Activated naive CD8-positive, alpha-beta T cell treated with anti-CD3 and anti-CD28 coated beads for 36 hours (primary cell): ENCODE measurements around the gene ERBB4. TPM values are rescaled to one million over a fixed set of nuclear protein-coding genes. Genes with fewer than 3 reads are reported as not detected.

Source experiments
- DNase-seq: peaks from one replicate; pipeline ENCODE4 v3.0.0; 2021
- H3K27ac Mint-ChIP-seq: one replicate; pipeline ENCODE4 v1.8.0; 2022; ENCODE audit warnings: mild to moderate bottlenecking, moderate library complexity, mixed read lengths
- H3K27me3 Mint-ChIP-seq: one replicate; pipeline ENCODE4 v1.8.0; 2022; ENCODE audit warnings: mild to moderate bottlenecking, mixed read lengths
- H3K36me3 Mint-ChIP-seq: one replicate; pipeline ENCODE4 v1.8.0; 2021; ENCODE audit warnings: mild to moderate bottlenecking, mixed read lengths
- H3K4me1 Mint-ChIP-seq: one replicate; pipeline ENCODE4 v1.8.0; 2021; ENCODE audit warnings: mixed read lengths
- H3K4me3 Mint-ChIP-seq: one replicate; pipeline ENCODE4 v1.8.0; 2022; ENCODE audit warnings: mild to moderate bottlenecking, moderate library complexity, mixed read lengths
- H3K9me3 Mint-ChIP-seq: one replicate; pipeline ENCODE4 v1.8.0; 2022; ENCODE audit warnings: mixed read lengths
- total RNA-seq, 2 experiments: library from RNA; stranded (reverse); gene quantifications; one replicate each; pipeline ENCODE4 v1.2.3, GENCODE V29; 2021

ERBB4 gene
- total RNA-seq, 2 experiments from 2014 or later = not detected

DNA sequence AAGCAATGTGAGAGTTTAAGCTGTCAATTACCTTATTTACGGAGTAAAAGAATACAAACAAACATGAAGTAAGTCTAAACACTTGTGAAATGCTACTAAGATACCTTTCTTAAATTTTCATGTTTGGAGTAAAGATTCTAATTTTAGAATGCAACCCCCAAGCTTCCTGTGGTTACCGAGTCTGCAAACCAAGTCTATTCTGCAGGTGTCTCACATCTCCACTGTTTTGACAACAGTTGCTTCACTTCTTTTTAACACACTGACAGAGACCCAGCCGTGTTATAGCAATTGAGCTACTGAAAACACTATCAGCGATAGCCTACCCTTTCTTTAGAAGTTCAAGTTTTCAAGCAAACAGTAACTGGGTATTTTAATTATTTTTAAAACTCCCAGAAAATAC, 608.3 kb downstream of the ERBB4 start:
- no peaks in the 10 kb centered on the region for H3K9me3 Mint-ChIP-seq
- no peaks in the 10 kb centered on the region for H3K36me3 Mint-ChIP-seq
- H3K4me1 Mint-ChIP-seq = no peaks in the 10 kb centered on the region
- DNase-seq = no peak
- no peak overlapping the region for H3K4me3 Mint-ChIP-seq
- no peaks in the 10 kb centered on the region for H3K27me3 Mint-ChIP-seq
- H3K27ac Mint-ChIP-seq = no peak overlapping the region

DNA sequence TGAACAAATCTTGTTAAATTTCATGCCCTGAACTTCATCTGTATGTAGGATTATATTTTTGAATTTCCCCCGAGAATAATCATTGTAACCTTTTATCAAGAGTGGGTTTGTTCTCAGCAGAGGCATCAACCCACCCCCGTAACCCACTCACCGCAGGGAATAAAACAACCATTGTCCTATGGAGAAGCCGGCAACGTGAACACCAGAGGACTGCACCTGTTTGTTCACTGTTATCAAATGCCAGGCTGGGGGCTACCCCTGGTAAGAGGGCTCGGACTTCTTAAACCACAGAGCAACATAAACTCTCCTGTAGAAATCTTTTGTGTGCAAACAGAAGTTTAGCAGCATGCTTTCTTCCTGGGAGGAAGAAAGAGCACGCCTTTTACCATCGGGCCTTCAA, 610.4 kb downstream of the ERBB4 start:
- Mint-ChIP-seq H3K4me1 (no peaks in the 10 kb centered on the region), H3K36me3 (no peaks in the 10 kb centered on the region)

GRCh38 chr2:211923019-211923418, 615.6 kb downstream of the ERBB4 start:
- Mint-ChIP-seq H3K27me3 (no peaks in the 10 kb centered on the region), H3K27ac (no peak overlapping the region), H3K36me3 (no peaks in the 10 kb centered on the region), H3K4me3 (no peak overlapping the region), H3K9me3 (no peaks in the 10 kb centered on the region), H3K4me1 (no peaks in the 10 kb centered on the region)
- no peak for DNase-seq

More for the DNA sequence above, 610.4 kb downstream of the ERBB4 start:
- no peaks in the 10 kb centered on the region for H3K9me3 Mint-ChIP-seq
- H3K27me3 Mint-ChIP-seq = no peaks in the 10 kb centered on the region
- no peak for DNase-seq
- H3K27ac Mint-ChIP-seq = no peak overlapping the region
- H3K4me3 Mint-ChIP-seq = no peak overlapping the region

GRCh38 chr2:211903961-211904360, 634.6 kb downstream of the ERBB4 start:
- no peak overlapping the region for H3K4me3 Mint-ChIP-seq
- no peaks in the 10 kb centered on the region for H3K27me3 Mint-ChIP-seq
- no peak for DNase-seq
- no peak overlapping the region for H3K27ac Mint-ChIP-seq
- no peaks in the 10 kb centered on the region for H3K36me3 Mint-ChIP-seq
- no peaks in the 10 kb centered on the region for H3K4me1 Mint-ChIP-seq
- H3K9me3 Mint-ChIP-seq = no peaks in the 10 kb centered on the region

DNA sequence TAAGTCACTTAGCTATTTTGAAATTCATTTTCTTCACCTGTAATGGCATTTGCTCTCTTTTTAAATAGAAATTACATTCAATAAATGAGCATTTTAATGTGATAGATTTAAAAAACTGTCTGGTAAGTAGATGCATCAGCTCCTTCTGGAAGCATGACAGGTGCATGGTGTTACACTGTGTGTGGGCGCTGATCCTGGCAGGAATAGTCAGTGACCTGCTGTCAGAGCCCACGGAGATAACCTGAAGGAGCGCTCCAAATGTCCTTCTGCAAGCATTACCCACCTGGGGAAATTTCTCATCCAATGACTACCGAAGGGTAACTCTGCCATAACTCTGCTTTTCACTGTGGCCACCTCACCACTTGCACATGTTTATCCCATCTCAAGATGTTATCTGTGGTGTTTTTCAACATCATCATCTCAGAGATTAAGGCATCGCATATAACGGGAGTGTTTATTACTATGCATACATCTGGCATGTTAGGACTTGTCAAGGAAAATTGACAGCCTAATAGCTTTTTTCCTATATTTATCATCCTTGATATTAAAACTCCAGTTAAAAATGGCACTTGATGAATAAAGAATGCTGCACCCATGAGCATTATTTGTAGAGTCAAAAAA, 637.3 kb downstream of the ERBB4 start:
- H3K36me3 Mint-ChIP-seq = no peaks in the 10 kb centered on the region
- no peak for DNase-seq
- H3K4me3 Mint-ChIP-seq = no peak overlapping the region
- no peaks in the 10 kb centered on the region for H3K4me1 Mint-ChIP-seq
- H3K27ac Mint-ChIP-seq = no peak overlapping the region
- H3K9me3 Mint-ChIP-seq = no peaks in the 10 kb centered on the region
- H3K27me3 Mint-ChIP-seq = no peaks in the 10 kb centered on the region

DNA sequence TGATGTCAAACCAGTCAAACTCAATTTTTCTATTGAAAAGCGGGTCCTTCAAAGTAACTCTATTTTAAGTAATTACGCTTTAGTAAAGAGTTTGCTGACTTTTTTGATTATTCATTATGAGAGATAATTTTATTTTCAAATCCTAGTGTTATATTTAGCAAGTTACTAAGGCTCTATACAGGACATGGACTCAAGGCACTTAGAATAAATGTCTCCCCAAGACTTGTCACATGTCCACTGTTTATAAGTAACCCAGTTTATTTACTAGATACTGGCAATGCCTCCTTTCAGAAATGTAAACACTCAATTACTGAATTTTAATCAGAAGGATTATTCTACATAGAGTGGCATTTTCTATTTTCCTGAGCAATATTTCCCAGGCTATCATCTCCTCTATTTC, 638.1 kb downstream of the ERBB4 start:
- H3K27ac Mint-ChIP-seq = no peak overlapping the region
- no peaks in the 10 kb centered on the region for H3K36me3 Mint-ChIP-seq
- DNase-seq = no peak
- H3K9me3 Mint-ChIP-seq = no peaks in the 10 kb centered on the region
- H3K27me3 Mint-ChIP-seq = no peaks in the 10 kb centered on the region
- H3K4me1 Mint-ChIP-seq = no peaks in the 10 kb centered on the region
- no peak overlapping the region for H3K4me3 Mint-ChIP-seq

GRCh38 chr2:211900000-211900399, 638.6 kb downstream of the ERBB4 start:
- no peaks in the 10 kb centered on the region for H3K9me3 Mint-ChIP-seq
- H3K27me3 Mint-ChIP-seq = no peaks in the 10 kb centered on the region
- H3K27ac Mint-ChIP-seq = no peak overlapping the region
- no peak for DNase-seq
- no peaks in the 10 kb centered on the region for H3K36me3 Mint-ChIP-seq
- no peak overlapping the region for H3K4me3 Mint-ChIP-seq
- no peaks in the 10 kb centered on the region for H3K4me1 Mint-ChIP-seq

DNA sequence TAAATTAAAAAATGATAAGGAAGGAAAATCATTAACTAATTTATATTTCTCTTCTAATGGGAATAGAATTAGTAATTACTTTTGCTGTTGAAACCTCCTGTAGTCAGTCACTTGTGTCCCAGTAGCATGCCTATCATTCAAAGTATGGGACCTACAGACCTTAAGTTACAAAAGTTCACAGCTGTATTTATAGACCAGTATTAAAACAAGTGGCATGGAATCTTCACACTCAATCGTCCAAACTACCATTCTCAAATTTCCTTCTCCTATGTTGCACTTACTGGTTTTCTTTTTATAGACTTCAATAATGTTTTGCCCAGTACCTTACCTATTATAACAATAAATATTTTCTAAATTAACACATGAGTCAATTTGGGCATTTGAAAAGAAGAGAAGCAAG, 639.9 kb downstream of the ERBB4 start:
- H3K4me3 Mint-ChIP-seq = no peak overlapping the region
- no peaks in the 10 kb centered on the region for H3K27me3 Mint-ChIP-seq
- H3K4me1 Mint-ChIP-seq = no peaks in the 10 kb centered on the region
- no peaks in the 10 kb centered on the region for H3K9me3 Mint-ChIP-seq
- DNase-seq = no peak
- H3K27ac Mint-ChIP-seq = no peak overlapping the region
- no peaks in the 10 kb centered on the region for H3K36me3 Mint-ChIP-seq

GRCh38 chr2:211881449-211881848, 657.2 kb downstream of the ERBB4 start:
- H3K4me3 Mint-ChIP-seq = no peak overlapping the region
- no peak overlapping the region for H3K27ac Mint-ChIP-seq
- H3K4me1 Mint-ChIP-seq = no peaks in the 10 kb centered on the region
- no peak for DNase-seq
- H3K9me3 Mint-ChIP-seq = peaks cover 2% of the 10 kb centered on the region
- no peaks in the 10 kb centered on the region for H3K36me3 Mint-ChIP-seq
- H3K27me3 Mint-ChIP-seq = no peaks in the 10 kb centered on the region

GRCh38 chr2:211879323-211879722, 659.3 kb downstream of the ERBB4 start:
- H3K4me1 Mint-ChIP-seq = no peaks in the 10 kb centered on the region
- no peak for DNase-seq
- H3K36me3 Mint-ChIP-seq = no peaks in the 10 kb centered on the region

GRCh38 chr2:211877061-211877460, 661.5 kb downstream of the ERBB4 start:
- Mint-ChIP-seq H3K4me3 (no peak overlapping the region), H3K36me3 (no peaks in the 10 kb centered on the region), H3K9me3 (peaks cover 2% of the 10 kb centered on the region), H3K27ac (no peak overlapping the region), H3K27me3 (no peaks in the 10 kb centered on the region), H3K4me1 (no peaks in the 10 kb centered on the region)
- DNase-seq = no peak

More at GRCh38 chr2:211879323-211879722, 659.3 kb downstream of the ERBB4 start:
- H3K4me3 Mint-ChIP-seq = no peak overlapping the region
- H3K27ac Mint-ChIP-seq = no peak overlapping the region
- no peaks in the 10 kb centered on the region for H3K27me3 Mint-ChIP-seq
- H3K9me3 Mint-ChIP-seq = peaks cover 2% of the 10 kb centered on the region

GRCh38 chr2:211875488-211875887, 663.1 kb downstream of the ERBB4 start:
- Mint-ChIP-seq H3K36me3 (no peaks in the 10 kb centered on the region), H3K27ac (no peak overlapping the region), H3K4me1 (no peaks in the 10 kb centered on the region), H3K9me3 (peaks cover 2% of the 10 kb centered on the region), H3K27me3 (no peaks in the 10 kb centered on the region), H3K4me3 (no peak overlapping the region)
- DNase-seq = no peak

DNA sequence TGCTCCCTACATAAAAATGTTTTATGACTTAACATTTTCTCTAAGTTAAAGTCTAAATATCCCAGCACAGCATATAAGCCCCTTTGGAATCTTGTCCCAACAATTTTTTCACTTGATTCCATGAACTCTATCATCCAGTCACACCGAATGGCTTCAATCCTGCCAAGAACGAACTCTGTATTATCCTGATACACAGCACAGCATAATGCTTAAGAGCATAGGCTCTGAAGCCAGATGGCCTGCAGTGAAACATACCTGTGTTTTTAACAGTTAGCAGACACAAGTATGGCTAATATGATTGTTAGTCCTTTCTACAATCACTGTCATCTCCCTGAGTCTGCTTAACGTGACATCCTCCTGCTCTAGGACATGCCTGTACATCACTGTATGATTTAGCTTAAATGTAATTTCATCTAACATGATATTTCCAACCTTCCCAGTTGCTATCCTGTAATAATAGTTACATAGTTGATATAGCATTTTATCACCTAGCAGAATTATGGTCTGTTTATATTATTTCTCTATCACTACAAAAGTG, 669.5 kb downstream of the ERBB4 start:
- no peaks in the 10 kb centered on the region for H3K4me1 Mint-ChIP-seq
- no peak overlapping the region for H3K27ac Mint-ChIP-seq
- no peaks in the 10 kb centered on the region for H3K27me3 Mint-ChIP-seq
- no peak for DNase-seq
- H3K4me3 Mint-ChIP-seq = no peak overlapping the region
- no peaks in the 10 kb centered on the region for H3K9me3 Mint-ChIP-seq
- no peaks in the 10 kb centered on the region for H3K36me3 Mint-ChIP-seq

GRCh38 chr2:211867845-211868451, 670.7 kb downstream of the ERBB4 start:
- no peak overlapping the region for H3K4me3 Mint-ChIP-seq
- no peaks in the 10 kb centered on the region for H3K27me3 Mint-ChIP-seq
- H3K4me1 Mint-ChIP-seq = no peaks in the 10 kb centered on the region
- H3K27ac Mint-ChIP-seq = no peak overlapping the region
- peaks cover 1% of the 10 kb centered on the region for H3K9me3 Mint-ChIP-seq
- H3K36me3 Mint-ChIP-seq = no peaks in the 10 kb centered on the region
- DNase-seq = no peak

- Mint-ChIP-seq H3K27me3 (no peaks in the 10 kb centered on the region), H3K27ac (no peak overlapping the region), H3K9me3 (peaks cover 2% of the 10 kb centered on the region), H3K4me3 (no peak overlapping the region), H3K4me1 (no peaks in the 10 kb centered on the region), H3K36me3 (no peaks in the 10 kb centered on the region)
- no peak for DNase-seq
Observed at GRCh38 chr2:211864328-211864727, 674.3 kb downstream of the ERBB4 start.

- Mint-ChIP-seq H3K36me3 (no peaks in the 10 kb centered on the region), H3K27ac (no peak overlapping the region), H3K4me1 (no peaks in the 10 kb centered on the region), H3K9me3 (peaks cover 2% of the 10 kb centered on the region), H3K27me3 (no peaks in the 10 kb centered on the region), H3K4me3 (no peak overlapping the region)
- no peak for DNase-seq
Observed at GRCh38 chr2:211860224-211860623, 678.4 kb downstream of the ERBB4 start.
